H9 (cell line): ENCODE measurements around the gene COG8. TPM values are rescaled to one million over a fixed set of nuclear protein-coding genes. Genes with fewer than 3 reads are reported as not detected.

ENCODE experiments used
- DNase-seq: peaks from one replicate; pipeline ENCODE4 v3.0.0-alpha.2; 2017
- H2AFZ ChIP-seq: one replicate; pipeline ENCODE4 v1.6.1; 2013; ENCODE audit warnings: mild to moderate bottlenecking, low read length, control low read depth, moderate library complexity
- H2AK5ac ChIP-seq: 2 replicates; pipeline ENCODE4 v1.6.1; 2013; ENCODE audit warnings: low read length, control low read depth, mixed read lengths; ENCODE audit not compliant: insufficient read length
- H2BK120ac ChIP-seq: one replicate; pipeline ENCODE4 v1.6.1; 2013; ENCODE audit warnings: low read depth, mild to moderate bottlenecking, low read length, control low read depth, inconsistent platforms; ENCODE audit not compliant: poor library complexity, severe bottlenecking
- H2BK12ac ChIP-seq: 2 replicates; pipeline ENCODE4 v1.6.1; 2013; ENCODE audit warnings: low read length, control low read depth, mixed read lengths, low read depth; ENCODE audit not compliant: insufficient read length
- H2BK15ac ChIP-seq: 2 replicates; pipeline ENCODE4 v1.6.1; 2013; ENCODE audit warnings: low read depth, low read length, control low read depth
- H2BK20ac ChIP-seq: one replicate; pipeline ENCODE4 v1.6.1; 2013; ENCODE audit warnings: low read depth, mild to moderate bottlenecking, low read length, control low read depth, inconsistent platforms; ENCODE audit not compliant: poor library complexity, severe bottlenecking
- H2BK5ac ChIP-seq: 2 replicates; pipeline ENCODE4 v1.6.1; 2013; ENCODE audit warnings: low read length, control low read depth, mixed read lengths; ENCODE audit not compliant: insufficient read length
- H3K14ac ChIP-seq: 2 replicates; pipeline ENCODE4 v1.6.1; 2013; ENCODE audit warnings: low read length, control low read depth; ENCODE audit not compliant: insufficient read depth
- H3K18ac ChIP-seq: 2 replicates; pipeline ENCODE4 v1.6.1; 2013; ENCODE audit warnings: low read depth, mild to moderate bottlenecking, mixed read lengths, low read length, control low read depth; ENCODE audit not compliant: insufficient read length
- H3K23ac ChIP-seq: 2 replicates; pipeline ENCODE4 v1.6.1; 2013; ENCODE audit warnings: low read length, control low read depth, mixed read lengths, low read depth; ENCODE audit not compliant: insufficient read length
- H3K23me2 ChIP-seq: 2 replicates; pipeline ENCODE4 v1.6.1; 2013; ENCODE audit warnings: low read depth, mild to moderate bottlenecking, mixed read lengths, low read length, control low read depth; ENCODE audit not compliant: insufficient read length, poor library complexity, severe bottlenecking
- H3K27ac ChIP-seq: 2 replicates; pipeline ENCODE4 v1.5.1; 2013; ENCODE audit warnings: low read length, control low read depth, mixed read lengths, low read depth; ENCODE audit not compliant: insufficient read length
- H3K27me3 ChIP-seq: 2 replicates; pipeline ENCODE4 v1.6.1; 2013; ENCODE audit warnings: low read length, control low read depth, inconsistent platforms; ENCODE audit not compliant: insufficient read depth
- H3K4ac ChIP-seq: 2 replicates; pipeline ENCODE4 v1.6.1; 2013; ENCODE audit warnings: low read depth, mild to moderate bottlenecking, control low read depth, inconsistent platforms, low read length, moderate library complexity
- H3K4me1 ChIP-seq: 2 replicates; pipeline ENCODE4 v1.6.1; 2013; ENCODE audit warnings: low read length, control low read depth, inconsistent platforms; ENCODE audit not compliant: insufficient read depth
- H3K4me2 ChIP-seq: 2 replicates; pipeline ENCODE4 v1.6.1; 2013; ENCODE audit warnings: low read length, control low read depth, mixed read lengths; ENCODE audit not compliant: insufficient read length, insufficient read depth
- H3K56ac ChIP-seq: 2 replicates; pipeline ENCODE4 v1.6.1; 2013; ENCODE audit warnings: low read depth, mild to moderate bottlenecking, mixed read lengths, low read length, control low read depth; ENCODE audit not compliant: insufficient read length
- H3K79me1 ChIP-seq: 2 replicates; pipeline ENCODE4 v1.6.1; 2013; ENCODE audit warnings: low read depth, mild to moderate bottlenecking, moderate library complexity, low read length, control low read depth, inconsistent platforms; ENCODE audit not compliant: insufficient read depth, poor library complexity, severe bottlenecking
- H3K79me2 ChIP-seq: 2 replicates; pipeline ENCODE4 v1.6.1; 2013; ENCODE audit warnings: low read length, control low read depth, inconsistent platforms; ENCODE audit not compliant: insufficient read depth
- H3K9ac ChIP-seq: 2 replicates; pipeline ENCODE4 v1.6.1; 2013; ENCODE audit warnings: low read length, control low read depth, mixed read lengths; ENCODE audit not compliant: insufficient read length; ENCODE audit errors: extremely low read depth
- H3K9me3 ChIP-seq: one replicate; pipeline ENCODE4 v1.6.1; 2013; ENCODE audit warnings: low read depth, low read length, inconsistent platforms; ENCODE audit not compliant: control insufficient read depth
- H3T11ph ChIP-seq: one replicate; pipeline ENCODE4 v1.6.1; 2013; ENCODE audit warnings: mild to moderate bottlenecking, low read length, control low read depth, inconsistent platforms
- H4K20me1 ChIP-seq: one replicate; pipeline ENCODE4 v1.6.1; 2013; ENCODE audit not compliant: control insufficient read depth, insufficient read length, insufficient read depth
- H4K5ac ChIP-seq: 2 replicates; pipeline ENCODE4 v1.6.1; 2013; ENCODE audit warnings: low read depth, mild to moderate bottlenecking, mixed read lengths, low read length, control low read depth; ENCODE audit not compliant: insufficient read length
- H4K8ac ChIP-seq: replicated peaks from 2 replicates; pipeline ENCODE4 v1.6.1; 2013; ENCODE audit warnings: low read length, control low read depth, mixed read lengths, low read depth; ENCODE audit not compliant: insufficient read length
- H4K91ac ChIP-seq: 2 replicates; pipeline ENCODE4 v1.6.1; 2013; ENCODE audit warnings: low read depth, mild to moderate bottlenecking, moderate library complexity, mixed read lengths, low read length, control low read depth; ENCODE audit not compliant: insufficient read length
- H3K27ac Mint-ChIP-seq, 3 experiments: 2 replicates in 2 of 3; 3 replicates in 1 of 3; pipeline ENCODE4 v1.8.0; 2020 to 2021; ENCODE audit warnings: mixed read lengths in 3 of 3, mild to moderate bottlenecking in 1 of 3, moderate library complexity in 1 of 3
- H3K27me3 Mint-ChIP-seq: 2 replicates; pipeline ENCODE4 v1.8.0; 2021; ENCODE audit warnings: low read depth, mild to moderate bottlenecking, moderate library complexity, mixed read lengths
- H3K36me3 Mint-ChIP-seq, 3 experiments: 2 replicates in 2 of 3; 3 replicates in 1 of 3; pipeline ENCODE4 v1.8.0; 2020 to 2021; ENCODE audit warnings: low read depth in 3 of 3, mixed read lengths in 3 of 3; ENCODE audit not compliant: insufficient read depth in 1 of 3
- H3K4me1 Mint-ChIP-seq, 2 experiments: 2 replicates each; pipeline ENCODE4 v1.8.0; 2020; ENCODE audit warnings: mixed read lengths in 2 of 2
- H3K4me3 Mint-ChIP-seq, 2 experiments: 2 replicates in 1 of 2; 3 replicates in 1 of 2; pipeline ENCODE4 v1.8.0; 2020 to 2021; ENCODE audit warnings: mild to moderate bottlenecking in 2 of 2, mixed read lengths in 2 of 2, moderate library complexity in 1 of 2
- H3K9me3 Mint-ChIP-seq, 2 experiments: 2 replicates in 1 of 2; 3 replicates in 1 of 2; pipeline ENCODE4 v1.8.0; 2020; ENCODE audit warnings: mild to moderate bottlenecking in 2 of 2, mixed read lengths in 2 of 2, moderate library complexity in 1 of 2
- WGBS: extraction: QIAGEN DNeasy Blood & Tissue Kit; methylation state at CpG from one replicate; pipeline ENCODE4 v1.1.7; 2013; ENCODE audit warnings: missing lambda C conversion rate, low lambda C conversion rate, mixed read lengths; ENCODE audit not compliant: insufficient read length; ENCODE audit errors: extremely low coverage; 5-methylcytosine and 5-hydroxymethylcytosine counted together
- total RNA-seq: library from RNA; stranded (reverse); gene quantifications from 2 replicates; pipeline ENCODE4 v1.2.1, GENCODE V29; 2021
- TF ChIP-seq, protein P1 (sequence below): fragments of 200-600 bp; sonication (generic); conservative IDR thresholded peaks from 3 replicates; pipeline ENCODE4 v1.8.0; 2021; ENCODE audit warnings: antibody characterized with exemption, mild to moderate bottlenecking

The COG8 gene
- total RNA-seq, 1 experiment from 2014 or later = 52.3 TPM

DNA sequence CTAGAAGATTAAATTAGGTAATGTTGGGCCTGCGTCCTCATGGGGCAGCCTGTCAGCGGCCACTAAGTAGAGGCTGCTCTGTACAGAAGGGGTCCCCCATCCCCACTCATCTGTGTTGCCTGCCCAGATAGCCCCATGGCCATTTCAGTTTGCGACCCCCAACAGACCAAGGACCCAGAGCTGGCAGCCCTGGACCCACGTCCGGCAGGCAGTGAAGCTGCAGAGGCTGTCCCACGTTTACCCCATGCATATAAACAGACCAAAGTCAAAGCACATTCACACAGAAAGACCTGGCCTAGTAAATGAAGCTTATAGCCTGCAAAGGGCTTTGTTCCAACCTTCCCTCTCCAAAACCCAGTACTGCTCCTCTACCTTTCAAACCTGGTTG lies 13.6 kb downstream of the COG8 start:
- Histone ChIP-seq H3K9me3 (no peaks in the 10 kb centered on the region), H3K18ac (no peak overlapping the region), H3T11ph (no peak overlapping the region), H2AK5ac (no peak overlapping the region), H2BK20ac (no peak overlapping the region), H3K14ac (no peak overlapping the region), H3K9ac (no peak overlapping the region), H3K79me2 (peaks cover 16% of the 10 kb centered on the region; the same call in 1 of the 2 replicates), H2BK12ac (no peak overlapping the region), H3K23me2 (peaks cover 6% of the 10 kb centered on the region), H3K4me2 (no peak overlapping the region), H3K27ac (no peak overlapping the region), H4K20me1 (peaks cover 2% of the 10 kb centered on the region), H2BK15ac (no peak overlapping the region), H2BK5ac (no peak overlapping the region), H3K79me1 (peaks cover 5% of the 10 kb centered on the region), H3K4ac (no peak overlapping the region), H4K5ac (no peak overlapping the region), H3K56ac (no peak overlapping the region), H3K27me3 (no peaks in the 10 kb centered on the region), H4K8ac (no peak overlapping the region), H2BK120ac (no peak overlapping the region), H4K91ac (no peak overlapping the region), H2AFZ (no peak overlapping the region), H3K23ac (no peak overlapping the region), H3K4me1 (no peaks in the 10 kb centered on the region)
- TF ChIP-seq, protein P1, sequence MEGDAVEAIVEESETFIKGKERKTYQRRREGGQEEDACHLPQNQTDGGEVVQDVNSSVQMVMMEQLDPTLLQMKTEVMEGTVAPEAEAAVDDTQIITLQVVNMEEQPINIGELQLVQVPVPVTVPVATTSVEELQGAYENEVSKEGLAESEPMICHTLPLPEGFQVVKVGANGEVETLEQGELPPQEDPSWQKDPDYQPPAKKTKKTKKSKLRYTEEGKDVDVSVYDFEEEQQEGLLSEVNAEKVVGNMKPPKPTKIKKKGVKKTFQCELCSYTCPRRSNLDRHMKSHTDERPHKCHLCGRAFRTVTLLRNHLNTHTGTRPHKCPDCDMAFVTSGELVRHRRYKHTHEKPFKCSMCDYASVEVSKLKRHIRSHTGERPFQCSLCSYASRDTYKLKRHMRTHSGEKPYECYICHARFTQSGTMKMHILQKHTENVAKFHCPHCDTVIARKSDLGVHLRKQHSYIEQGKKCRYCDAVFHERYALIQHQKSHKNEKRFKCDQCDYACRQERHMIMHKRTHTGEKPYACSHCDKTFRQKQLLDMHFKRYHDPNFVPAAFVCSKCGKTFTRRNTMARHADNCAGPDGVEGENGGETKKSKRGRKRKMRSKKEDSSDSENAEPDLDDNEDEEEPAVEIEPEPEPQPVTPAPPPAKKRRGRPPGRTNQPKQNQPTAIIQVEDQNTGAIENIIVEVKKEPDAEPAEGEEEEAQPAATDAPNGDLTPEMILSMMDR = no peak
- peak overlapping the region in 2 of 3 experiments; percentile 58 to 59; a peak in 3 of 7 replicates for H3K27ac Mint-ChIP-seq
- H3K9me3 Mint-ChIP-seq = no peaks in the 10 kb centered on the region
- H3K4me1 Mint-ChIP-seq = peaks cover 19 to 23% of the 10 kb centered on the region in 2 experiments
- no peak for DNase-seq
- H3K4me3 Mint-ChIP-seq = no peak overlapping the region
- H3K36me3 Mint-ChIP-seq = peaks cover 44 to 89% (median 76%) of the 10 kb centered on the region in 3 experiments
- WGBS = no CpG with 5 or more reads among the region's 6 CpGs
- no peaks in the 10 kb centered on the region; the same call in 1 of the 2 replicates for H3K27me3 Mint-ChIP-seq
